ENCODE data around the gene ADARB1.
A peak's percentile ranks its signal among the peaks of the same experiment; 100 is the strongest.

The ADARB1 gene

DNA sequence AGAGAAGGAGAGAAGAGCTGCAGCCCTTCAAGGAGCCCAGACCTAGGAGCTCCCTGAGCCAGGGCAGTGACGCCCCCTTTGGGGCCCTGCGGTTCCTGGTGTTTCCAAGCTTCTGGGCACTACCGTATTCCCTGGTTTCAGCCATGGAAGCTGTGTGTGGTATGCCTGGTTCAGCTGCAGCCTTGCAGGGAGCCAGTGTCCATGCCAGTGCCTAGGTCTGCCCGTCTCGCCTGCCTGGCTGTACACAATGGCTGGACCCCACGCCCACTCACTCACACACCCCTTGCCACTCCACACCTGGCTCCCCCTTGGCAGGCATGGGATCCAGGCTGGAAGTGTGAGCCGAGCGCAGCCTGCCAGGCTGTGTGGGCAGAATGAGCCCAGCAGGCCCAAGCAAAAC lies 87.7 kb downstream of the ADARB1 start:
- TF ChIP-seq, protein P1, sequence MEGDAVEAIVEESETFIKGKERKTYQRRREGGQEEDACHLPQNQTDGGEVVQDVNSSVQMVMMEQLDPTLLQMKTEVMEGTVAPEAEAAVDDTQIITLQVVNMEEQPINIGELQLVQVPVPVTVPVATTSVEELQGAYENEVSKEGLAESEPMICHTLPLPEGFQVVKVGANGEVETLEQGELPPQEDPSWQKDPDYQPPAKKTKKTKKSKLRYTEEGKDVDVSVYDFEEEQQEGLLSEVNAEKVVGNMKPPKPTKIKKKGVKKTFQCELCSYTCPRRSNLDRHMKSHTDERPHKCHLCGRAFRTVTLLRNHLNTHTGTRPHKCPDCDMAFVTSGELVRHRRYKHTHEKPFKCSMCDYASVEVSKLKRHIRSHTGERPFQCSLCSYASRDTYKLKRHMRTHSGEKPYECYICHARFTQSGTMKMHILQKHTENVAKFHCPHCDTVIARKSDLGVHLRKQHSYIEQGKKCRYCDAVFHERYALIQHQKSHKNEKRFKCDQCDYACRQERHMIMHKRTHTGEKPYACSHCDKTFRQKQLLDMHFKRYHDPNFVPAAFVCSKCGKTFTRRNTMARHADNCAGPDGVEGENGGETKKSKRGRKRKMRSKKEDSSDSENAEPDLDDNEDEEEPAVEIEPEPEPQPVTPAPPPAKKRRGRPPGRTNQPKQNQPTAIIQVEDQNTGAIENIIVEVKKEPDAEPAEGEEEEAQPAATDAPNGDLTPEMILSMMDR (conservative IDR thresholded peaks at IDR 0.05): no peak
- TF ChIP-seq ZFX (IDR thresholded peaks at IDR 0.05): no peak

DNA sequence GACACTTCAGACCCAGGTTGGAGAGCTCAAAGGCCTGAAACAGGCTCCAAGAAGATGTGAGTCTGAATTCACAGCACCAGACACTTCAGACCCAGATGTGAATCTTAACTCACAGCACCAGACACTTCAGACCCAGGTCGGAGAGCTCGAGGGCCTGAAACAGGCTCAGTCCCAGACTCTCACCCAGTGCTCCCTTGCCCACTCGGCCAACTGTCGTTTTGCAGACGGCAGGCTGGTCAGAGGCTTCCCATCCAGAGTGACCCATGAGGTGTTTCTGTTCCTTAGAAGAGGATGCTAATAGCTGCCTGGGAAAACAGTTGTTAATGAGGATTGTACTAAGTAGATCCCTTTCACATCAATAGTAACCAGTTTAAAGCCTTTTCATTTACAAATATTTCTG lies 88.4 kb downstream of the ADARB1 start:
- TF ChIP-seq ZFX (IDR thresholded peaks at IDR 0.05): no peak
- TF ChIP-seq, protein P1 (conservative IDR thresholded peaks at IDR 0.05): no peak
- H3K27ac ChIP-seq: no peak overlapping the region

More for the DNA sequence above, 87.7 kb downstream of the ADARB1 start:
- no peak overlapping the region for H3K27ac ChIP-seq

DNA sequence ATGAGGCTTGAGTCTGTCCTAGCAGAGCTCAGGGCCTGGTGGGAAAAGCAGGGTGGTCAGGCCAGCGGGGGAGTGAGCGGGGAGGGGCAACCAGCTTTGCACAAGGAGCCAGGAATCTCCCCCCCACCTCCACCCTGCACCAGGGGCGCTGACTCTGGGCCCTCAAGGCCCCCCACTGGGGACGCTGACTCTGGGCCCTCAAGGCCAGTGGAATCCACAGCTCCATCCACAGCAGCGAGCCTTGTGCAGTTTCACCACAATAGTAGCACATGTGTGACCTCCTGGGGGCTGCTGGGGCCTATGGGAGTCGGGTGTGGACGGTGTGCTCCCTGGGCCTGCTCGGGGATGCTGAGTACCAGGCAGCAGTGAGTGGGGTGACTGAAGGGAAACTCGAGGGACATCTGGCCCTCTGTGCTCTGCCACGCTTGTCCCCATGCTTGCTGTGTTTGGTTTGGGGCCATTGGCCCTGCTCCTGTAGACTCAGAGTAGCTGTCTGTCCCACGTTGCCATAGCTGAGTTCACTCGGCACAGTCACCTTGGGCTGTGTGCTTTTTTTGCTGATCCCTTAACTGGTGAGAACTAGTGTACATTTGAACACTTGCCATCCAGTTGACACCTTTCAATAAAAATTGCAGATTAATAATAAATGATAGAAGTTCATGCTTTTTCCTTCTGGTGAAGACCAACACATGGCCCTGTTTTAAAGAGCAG lies 89.2 kb downstream of the ADARB1 start:
- H3K27ac ChIP-seq: no peak overlapping the region
- TF ChIP-seq ZFX (IDR thresholded peaks at IDR 0.05): no peak
- TF ChIP-seq, protein P1 (conservative IDR thresholded peaks at IDR 0.05): no peak

DNA sequence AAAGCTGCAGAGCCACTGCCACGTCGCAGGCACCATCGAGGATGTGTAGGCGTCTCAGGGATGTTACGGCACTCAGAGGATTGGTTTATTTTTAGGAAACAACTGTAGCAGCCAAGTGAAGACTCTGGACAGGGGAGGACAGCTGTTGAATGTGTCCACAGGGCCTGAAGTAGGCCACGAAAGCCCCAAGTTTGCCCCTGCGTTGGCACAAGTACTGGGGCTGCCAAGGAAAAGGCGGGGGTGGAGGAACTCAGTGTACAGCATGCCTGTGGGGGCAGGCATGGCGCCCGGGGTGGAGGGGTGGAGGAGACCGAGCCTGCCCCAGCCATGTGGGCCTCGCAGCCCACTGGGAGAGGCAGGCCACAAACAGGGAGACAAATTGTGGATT lies 89.7 kb downstream of the ADARB1 start:
- TF ChIP-seq, protein P1 (conservative IDR thresholded peaks at IDR 0.05): no peak
- TF ChIP-seq ZFX (IDR thresholded peaks at IDR 0.05): no peak
- H3K27ac ChIP-seq: no peak overlapping the region

DNA sequence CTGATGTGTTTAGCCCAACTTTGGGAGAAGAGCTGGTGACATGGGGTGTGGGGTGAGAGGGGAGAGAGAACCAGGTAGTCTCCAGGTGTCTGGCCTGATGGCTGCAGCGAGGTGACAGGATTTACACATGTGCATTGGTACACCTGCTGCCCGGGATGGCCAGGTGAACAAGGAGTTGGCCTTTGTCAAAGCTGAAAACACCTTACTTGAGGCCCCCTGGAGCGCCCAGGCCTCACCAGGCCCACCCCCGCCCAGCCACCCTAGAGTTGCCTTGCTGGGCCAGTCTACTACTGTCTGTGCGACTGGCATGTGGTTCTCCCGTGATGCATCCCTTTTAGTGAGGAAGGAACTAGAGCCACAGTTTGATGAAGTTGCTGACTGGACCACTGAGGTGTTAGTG lies 90.5 kb downstream of the ADARB1 start:
- TF ChIP-seq ZFX (IDR thresholded peaks at IDR 0.05): no peak
- TF ChIP-seq, protein P1 (conservative IDR thresholded peaks at IDR 0.05): no peak
- no peak overlapping the region for H3K27ac ChIP-seq

DNA sequence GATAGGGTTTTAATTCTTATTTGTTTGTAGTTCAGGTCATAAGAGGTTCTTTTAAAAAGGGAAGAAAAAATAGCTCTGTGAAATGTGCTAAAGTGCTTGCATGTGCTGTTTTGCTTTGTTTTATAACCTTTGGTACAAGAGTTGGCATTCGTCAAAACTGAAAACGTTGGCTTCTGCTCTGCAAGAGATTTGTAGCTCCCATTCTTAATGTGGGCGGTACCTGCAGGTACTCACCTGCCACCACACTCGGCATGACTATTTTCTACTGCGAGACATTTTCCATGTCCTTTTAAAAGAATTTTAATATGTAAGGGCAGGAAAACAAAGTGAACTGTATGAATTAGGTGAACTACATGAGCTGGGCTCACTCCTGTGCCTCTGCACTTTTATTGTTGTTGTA lies 92.6 kb downstream of the ADARB1 start:
- H3K27ac ChIP-seq: no peak overlapping the region

DNA sequence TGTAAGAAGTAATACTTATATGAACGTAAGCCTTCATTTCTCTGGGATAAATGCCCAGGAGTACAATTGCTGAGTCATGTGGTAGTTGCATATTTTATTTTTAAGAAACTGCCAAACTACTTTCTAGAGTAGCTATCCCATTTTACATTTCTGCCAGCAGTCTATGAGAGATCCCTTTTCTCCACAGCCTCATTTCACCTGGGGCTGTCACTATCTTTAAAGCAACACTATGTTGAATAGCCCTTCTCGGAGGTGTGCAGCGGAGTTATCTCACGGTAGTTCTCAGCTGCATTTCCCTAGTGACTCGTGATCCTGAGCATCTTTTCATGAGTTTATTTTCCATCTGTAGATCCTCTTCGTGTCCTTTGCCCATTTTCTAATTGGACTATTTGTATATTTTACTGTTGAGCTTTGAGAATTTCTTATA lies 93.4 kb downstream of the ADARB1 start:
- TF ChIP-seq, protein P1 (conservative IDR thresholded peaks at IDR 0.05): no peak
- no peak for TF ChIP-seq ZFX (IDR thresholded peaks at IDR 0.05)
- H3K27ac ChIP-seq: peak overlapping the region; percentile 24; the same call in 1 of the 2 replicates

More for the DNA sequence above, 92.6 kb downstream of the ADARB1 start:
- TF ChIP-seq, protein P1 (conservative IDR thresholded peaks at IDR 0.05): no peak
- no peak for TF ChIP-seq ZFX (IDR thresholded peaks at IDR 0.05)

Measured in C4-2B (cell line).